Erythroblast (primary cell): ENCODE measurements around the gene LHFPL2.

Source experiments
- GATA1 ChIP-seq: IDR thresholded peaks from 2 replicates; pipeline ENCODE4 v1.6.1; 2011; ENCODE audit warnings: low read depth, mild to moderate bottlenecking, control low read depth, low read length, moderate library complexity
- POLR2A ChIP-seq: IDR thresholded peaks from 2 replicates; pipeline ENCODE4 v1.6.1; 2011; ENCODE audit warnings: mild to moderate bottlenecking, low read length

- no peak for TF ChIP-seq POLR2A
- TF ChIP-seq GATA1: no peak
Measured at GRCh38 chr5:78653681-78654366, 5.3 kb upstream of the LHFPL2 start.
